Measurements from ENCODE around the gene GABRB1. TPM values are rescaled to one million over a fixed set of nuclear protein-coding genes. Genes with fewer than 3 reads are reported as not detected.

Gene GABRB1
- total RNA-seq, 1 experiment from 2014 or later, result not detected

DNA sequence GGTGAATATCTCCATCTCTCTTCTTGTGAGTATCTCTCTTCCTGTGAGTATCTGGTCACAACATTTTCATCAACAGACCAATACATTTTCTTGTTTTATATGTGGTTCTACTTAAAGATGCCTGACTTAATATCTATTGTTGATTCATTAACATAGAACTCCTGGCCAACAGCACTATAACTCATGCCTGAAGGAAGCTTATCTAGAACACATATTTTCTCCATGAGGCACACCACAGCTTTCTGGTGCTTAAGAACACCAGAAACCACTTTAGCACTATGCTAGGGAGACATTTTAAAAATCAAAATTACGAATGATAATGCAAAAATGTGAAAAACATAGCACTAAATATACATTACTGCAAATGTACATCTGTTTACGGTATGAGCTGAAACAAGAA is 190.4 kb downstream of the GABRB1 start (continued):
- TF ChIP-seq FOSL1 (IDR thresholded peaks at IDR 0.05; ENCODE audit: low read depth), result no peak
- TF ChIP-seq TCF7L2 (IDR thresholded peaks at IDR 0.05; ENCODE audit: borderline replicate concordance, extremely low read depth, insufficient read depth, insufficient read length), result no peak
- no peak for TF ChIP-seq YY1 (IDR thresholded peaks at IDR 0.05; ENCODE audit: extremely low read depth, insufficient replicate concordance, low read depth, low read length)
- no peak for TF ChIP-seq ELF1 (IDR thresholded peaks at IDR 0.05; ENCODE audit: borderline replicate concordance, low read depth)
- no peak for TF ChIP-seq JUND (IDR thresholded peaks at IDR 0.05)

DNA sequence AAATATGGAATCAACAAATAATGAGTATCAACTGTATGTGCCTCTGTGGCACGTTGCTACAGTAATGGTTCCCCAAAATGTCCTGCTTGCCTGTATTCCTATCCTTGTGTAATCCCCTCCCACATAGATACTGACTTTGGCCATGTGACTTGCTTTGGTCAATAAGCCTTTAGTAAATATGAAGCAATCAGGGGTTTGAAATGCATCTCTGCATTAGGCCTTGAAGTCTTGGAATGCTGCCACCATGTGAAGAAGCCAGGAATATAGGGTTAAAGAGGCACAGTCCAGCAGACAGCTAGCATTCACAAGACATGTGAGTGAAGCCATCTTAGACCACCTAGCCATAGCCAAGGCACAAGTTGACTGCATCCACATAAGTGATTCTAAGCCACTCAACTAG is 190.9 kb downstream of the GABRB1 start:
- Histone ChIP-seq H3K27me3 (ENCODE audit: insufficient read depth, low read length) (0 out of 2 replicates have a peak, but pooled peaks cover 25% of the 10 kb centered on the region), H3K4me1 (ENCODE audit: control insufficient read depth in 1 of 2, insufficient read depth in 2 of 2, low read length in 2 of 2) (no peaks in the 10 kb centered on the region), H4K20me1 (ENCODE audit: insufficient read depth) (no peaks in the 10 kb centered on the region), H2AFZ (ENCODE audit: low read depth, low read length, poor library complexity, severe bottlenecking) (no peak overlapping the region), H3K36me3 (ENCODE audit: control insufficient read depth in 1 of 2, insufficient read depth in 2 of 2, low read length in 2 of 2) (no peaks in the 10 kb centered on the region), H3K27ac (ENCODE audit: low read depth, low read length) (no peak overlapping the region), H3K4me2 (ENCODE audit: low read length) (no peak overlapping the region), H3K9ac (ENCODE audit: low read length) (no peak overlapping the region), H3K9me3 (ENCODE audit: control insufficient read depth in 1 of 2, insufficient read depth in 1 of 2, low read depth in 1 of 2, low read length in 2 of 2) (no peaks in the 10 kb centered on the region), H3K79me2 (ENCODE audit: insufficient read depth, low read length) (no peaks in the 10 kb centered on the region), H3K4me3 (replicated peaks in 1 of 2; ENCODE audit: low read depth in 1 of 2, low read length in 2 of 2) (no peak overlapping the region), H3K9me2 (ENCODE audit: insufficient read depth) (no peaks in the 10 kb centered on the region)
- ChIA-PET POLR2A (no interaction called here), RAD21 (ENCODE audit: low non-redundant PET in 1 of 2, low total read pairs in 2 of 2, uncharacterized antibody in 2 of 2, unreplicated experiment in 2 of 2) (no interaction called here), CTCF (no interaction called here)
- intact Hi-C loops (cut with micrococcal nuclease), result no loop called here
- no TSS peak for BruUV-seq (replicated peaks)
- ATAC-seq, result no peak
- TF ChIP-seq, protein P1, sequence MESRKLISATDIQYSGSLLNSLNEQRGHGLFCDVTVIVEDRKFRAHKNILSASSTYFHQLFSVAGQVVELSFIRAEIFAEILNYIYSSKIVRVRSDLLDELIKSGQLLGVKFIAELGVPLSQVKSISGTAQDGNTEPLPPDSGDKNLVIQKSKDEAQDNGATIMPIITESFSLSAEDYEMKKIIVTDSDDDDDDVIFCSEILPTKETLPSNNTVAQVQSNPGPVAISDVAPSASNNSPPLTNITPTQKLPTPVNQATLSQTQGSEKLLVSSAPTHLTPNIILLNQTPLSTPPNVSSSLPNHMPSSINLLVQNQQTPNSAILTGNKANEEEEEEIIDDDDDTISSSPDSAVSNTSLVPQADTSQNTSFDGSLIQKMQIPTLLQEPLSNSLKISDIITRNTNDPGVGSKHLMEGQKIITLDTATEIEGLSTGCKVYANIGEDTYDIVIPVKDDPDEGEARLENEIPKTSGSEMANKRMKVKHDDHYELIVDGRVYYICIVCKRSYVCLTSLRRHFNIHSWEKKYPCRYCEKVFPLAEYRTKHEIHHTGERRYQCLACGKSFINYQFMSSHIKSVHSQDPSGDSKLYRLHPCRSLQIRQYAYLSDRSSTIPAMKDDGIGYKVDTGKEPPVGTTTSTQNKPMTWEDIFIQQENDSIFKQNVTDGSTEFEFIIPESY (IDR thresholded peaks at IDR 0.05; ENCODE audit: extremely low read depth, insufficient replicate concordance, low read length), result no peak
- TF ChIP-seq YY1 (IDR thresholded peaks at IDR 0.05; ENCODE audit: extremely low read depth, insufficient replicate concordance, low read depth, low read length) (no peak), EZH2phosphoT487 (IDR thresholded peaks at IDR 0.05; ENCODE audit: borderline replicate concordance) (no peak), CEBPB (IDR thresholded peaks at IDR 0.05; ENCODE audit: low read depth) (no peak), ELF1 (IDR thresholded peaks at IDR 0.05; ENCODE audit: borderline replicate concordance, low read depth) (no peak), POLR2A (IDR thresholded peaks at IDR 0.05; ENCODE audit: borderline replicate concordance, extremely low read depth, insufficient read depth, insufficient read length) (no peak), SRF (IDR thresholded peaks at IDR 0.05; ENCODE audit: low read depth) (no peak), EZH2 (IDR thresholded peaks at IDR 0.05) (no peak), EGR1 (IDR thresholded peaks at IDR 0.05; ENCODE audit: low read depth) (no peak), ZFX (IDR thresholded peaks at IDR 0.05) (no peak), SP1 (IDR thresholded peaks at IDR 0.05; ENCODE audit: low read depth) (no peak)
- TF ChIP-seq, protein P2, sequence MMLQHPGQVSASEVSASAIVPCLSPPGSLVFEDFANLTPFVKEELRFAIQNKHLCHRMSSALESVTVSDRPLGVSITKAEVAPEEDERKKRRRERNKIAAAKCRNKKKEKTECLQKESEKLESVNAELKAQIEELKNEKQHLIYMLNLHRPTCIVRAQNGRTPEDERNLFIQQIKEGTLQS (IDR thresholded peaks at IDR 0.05), result no peak
- TF ChIP-seq, protein P3, sequence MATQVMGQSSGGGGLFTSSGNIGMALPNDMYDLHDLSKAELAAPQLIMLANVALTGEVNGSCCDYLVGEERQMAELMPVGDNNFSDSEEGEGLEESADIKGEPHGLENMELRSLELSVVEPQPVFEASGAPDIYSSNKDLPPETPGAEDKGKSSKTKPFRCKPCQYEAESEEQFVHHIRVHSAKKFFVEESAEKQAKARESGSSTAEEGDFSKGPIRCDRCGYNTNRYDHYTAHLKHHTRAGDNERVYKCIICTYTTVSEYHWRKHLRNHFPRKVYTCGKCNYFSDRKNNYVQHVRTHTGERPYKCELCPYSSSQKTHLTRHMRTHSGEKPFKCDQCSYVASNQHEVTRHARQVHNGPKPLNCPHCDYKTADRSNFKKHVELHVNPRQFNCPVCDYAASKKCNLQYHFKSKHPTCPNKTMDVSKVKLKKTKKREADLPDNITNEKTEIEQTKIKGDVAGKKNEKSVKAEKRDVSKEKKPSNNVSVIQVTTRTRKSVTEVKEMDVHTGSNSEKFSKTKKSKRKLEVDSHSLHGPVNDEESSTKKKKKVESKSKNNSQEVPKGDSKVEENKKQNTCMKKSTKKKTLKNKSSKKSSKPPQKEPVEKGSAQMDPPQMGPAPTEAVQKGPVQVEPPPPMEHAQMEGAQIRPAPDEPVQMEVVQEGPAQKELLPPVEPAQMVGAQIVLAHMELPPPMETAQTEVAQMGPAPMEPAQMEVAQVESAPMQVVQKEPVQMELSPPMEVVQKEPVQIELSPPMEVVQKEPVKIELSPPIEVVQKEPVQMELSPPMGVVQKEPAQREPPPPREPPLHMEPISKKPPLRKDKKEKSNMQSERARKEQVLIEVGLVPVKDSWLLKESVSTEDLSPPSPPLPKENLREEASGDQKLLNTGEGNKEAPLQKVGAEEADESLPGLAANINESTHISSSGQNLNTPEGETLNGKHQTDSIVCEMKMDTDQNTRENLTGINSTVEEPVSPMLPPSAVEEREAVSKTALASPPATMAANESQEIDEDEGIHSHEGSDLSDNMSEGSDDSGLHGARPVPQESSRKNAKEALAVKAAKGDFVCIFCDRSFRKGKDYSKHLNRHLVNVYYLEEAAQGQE (IDR thresholded peaks at IDR 0.05; ENCODE audit: low read depth), result no peak
- TF ChIP-seq, protein P4, sequence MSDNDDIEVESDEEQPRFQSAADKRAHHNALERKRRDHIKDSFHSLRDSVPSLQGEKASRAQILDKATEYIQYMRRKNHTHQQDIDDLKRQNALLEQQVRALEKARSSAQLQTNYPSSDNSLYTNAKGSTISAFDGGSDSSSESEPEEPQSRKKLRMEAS (IDR thresholded peaks at IDR 0.05), result no peak
- no peak for DNase-seq (ENCODE audit: low read depth, low spot score)

Measured in HCT116 (cell line).